Endothelial cell of umbilical vein (primary cell): ENCODE measurements around the gene CFL1. TPM values are rescaled to one million over a fixed set of nuclear protein-coding genes. Genes with fewer than 3 reads are reported as not detected.

Source experiments
- BruUV-seq: library from RNA; stranded (reverse); fragments of 400-500 nt; replicated peaks from 2 replicates; lab custom pipeline; 2021; lab: Mats Ljungman, UMichigan
- CTCF ChIA-PET: fragments of 300-600, 350-600 bp; sonication (Branson Sonifier 250); formaldehyde crosslinking; loops from one replicate; lab custom pipeline; 2021; ENCODE audit warnings: antibody characterized with exemption, inconsistent platforms; lab: Charles Lee
- POLR2A ChIA-PET: fragments of 300-600, 350-600 bp; sonication (Branson Sonifier 250); formaldehyde crosslinking; loops from one replicate; lab custom pipeline; 2021; ENCODE audit warnings: antibody characterized with exemption, inconsistent platforms; lab: Charles Lee
- DNase-seq: peaks from one replicate; pipeline ENCODE4 v3.0.0-alpha.2; 2011; ENCODE audit warnings: low read depth, low spot score
- FAIRE-seq: peaks from 2 replicates; lab custom pipeline; 2011; peaks lifted over from hg19 to GRCh38; lab: Jason Lieb, UNC
- H2AFZ ChIP-seq: 2 replicates; pipeline ENCODE4 v1.6.0; 2012; ENCODE audit warnings: low read depth, low read length, control low read depth, inconsistent platforms
- H3K27ac ChIP-seq: 2 replicates; pipeline ENCODE4 v1.5.1; 2011; ENCODE audit warnings: low read depth, mild to moderate bottlenecking, control low read depth, low read length, moderate library complexity; ENCODE audit not compliant: insufficient read depth
- H3K27me3 ChIP-seq, 2 experiments: 2 replicates each; pipeline versions ENCODE4 v1.6.0 to v1.6.1; 2011; ENCODE audit warnings: low read length in 2 of 2, mixed read lengths in 1 of 2; ENCODE audit not compliant: control insufficient read depth in 2 of 2, insufficient read depth in 2 of 2
- H3K36me3 ChIP-seq, 2 experiments: 2 replicates in 1 of 2; 3 replicates in 1 of 2; pipeline ENCODE4 v1.5.1; 2011; ENCODE audit warnings: low read length in 2 of 2, mild to moderate bottlenecking in 1 of 2, moderate library complexity in 1 of 2; ENCODE audit not compliant: control insufficient read depth in 2 of 2, insufficient read depth in 2 of 2; ENCODE audit errors: extremely low read depth in 1 of 2
- H3K4me1 ChIP-seq: 3 replicates; pipeline ENCODE4 v1.5.1; 2011; ENCODE audit warnings: mild to moderate bottlenecking, low read length; ENCODE audit not compliant: control insufficient read depth, insufficient read depth; ENCODE audit errors: extremely low read depth
- H3K4me2 ChIP-seq: 2 replicates; pipeline ENCODE4 v1.6.1; 2011; ENCODE audit warnings: low read length, control low read depth, mixed read lengths; ENCODE audit not compliant: insufficient read depth
- H3K4me3 ChIP-seq, 3 experiments: fragments of 200-600 bp in 1 of 3; sonication (generic), shearing (Covaris generic) in 1 of 3; replicated peaks in 1 of 3; 2 replicates each; pipeline ENCODE4 v1.5.1; 2011 to 2016; ENCODE audit warnings: control low read depth in 3 of 3, low read length in 3 of 3, mild to moderate bottlenecking in 2 of 3, inconsistent platforms in 1 of 3, low read depth in 1 of 3, moderate library complexity in 1 of 3; ENCODE audit not compliant: insufficient read depth in 1 of 3
- H3K79me2 ChIP-seq: 2 replicates; pipeline ENCODE4 v1.6.0; 2012; ENCODE audit warnings: low read length, inconsistent platforms; ENCODE audit not compliant: control insufficient read depth, insufficient read depth
- H3K9ac ChIP-seq: replicated peaks from 2 replicates; pipeline ENCODE3; 2011; ENCODE audit warnings: low read length, control low read depth; ENCODE audit not compliant: insufficient read depth; ENCODE audit errors: extremely low read depth
- H3K9me1 ChIP-seq: replicated peaks from 3 replicates; pipeline ENCODE4 v1.6.0; 2011; ENCODE audit warnings: mild to moderate bottlenecking, low read length; ENCODE audit not compliant: control insufficient read depth, insufficient read depth; ENCODE audit errors: extremely low read depth
- H3K9me3 ChIP-seq: replicated peaks from 2 replicates; pipeline ENCODE4 v1.5.1; 2012; ENCODE audit warnings: low read length, inconsistent platforms; ENCODE audit not compliant: control insufficient read depth, insufficient read depth
- H4K20me1 ChIP-seq: replicated peaks from 2 replicates; pipeline ENCODE3; 2011; ENCODE audit warnings: mild to moderate bottlenecking, low read length; ENCODE audit not compliant: control insufficient read depth, insufficient read depth; ENCODE audit errors: extremely low read depth
- CTCF ChIP-seq, 2 donors: IDR thresholded peaks; 1 replicate in 1 of 2; 2 replicates in 1 of 2; pipeline ENCODE4 v1.5.1; 2011; ENCODE audit warnings: low read length in 2 of 2, mild to moderate bottlenecking in 2 of 2, moderate library complexity in 2 of 2, control low read depth in 1 of 2, inconsistent platforms in 1 of 2, low read depth in 1 of 2; ENCODE audit not compliant: insufficient read depth in 1 of 2; ENCODE audit errors: extremely low read depth in 1 of 2
- EZH2 ChIP-seq: IDR thresholded peaks from 2 replicates; pipeline ENCODE4 v1.6.1; 2012; ENCODE audit warnings: borderline replicate concordance, low read depth, mild to moderate bottlenecking, moderate library complexity, low read length, inconsistent platforms; ENCODE audit not compliant: severe bottlenecking
- FOS ChIP-seq: IDR thresholded peaks from 2 replicates; pipeline ENCODE4 v1.6.1; 2011; ENCODE audit warnings: mild to moderate bottlenecking, low read length, moderate library complexity, borderline replicate concordance; ENCODE audit not compliant: insufficient read depth
- GATA2 ChIP-seq: IDR thresholded peaks from 2 replicates; pipeline ENCODE4 v1.7.0; 2011; ENCODE audit warnings: low read depth, mild to moderate bottlenecking, moderate library complexity, mixed read lengths, low read length; ENCODE audit not compliant: insufficient read length, insufficient read depth
- JUN ChIP-seq: IDR thresholded peaks from 2 replicates; pipeline ENCODE4 v1.6.1; 2011; ENCODE audit warnings: borderline replicate concordance, low read depth; ENCODE audit not compliant: insufficient read length, insufficient read depth
- MAX ChIP-seq: IDR thresholded peaks from 2 replicates; pipeline ENCODE4 v1.6.1; 2011; ENCODE audit not compliant: insufficient read depth, insufficient read length
- MYC ChIP-seq: IDR thresholded peaks from one replicate; pipeline ENCODE4 v1.6.1; 2011; ENCODE audit warnings: mild to moderate bottlenecking, low read depth, low read length
- POLR2A ChIP-seq: IDR thresholded peaks from 2 replicates; pipeline ENCODE4 v1.6.1; 2012; ENCODE audit warnings: low read depth, mild to moderate bottlenecking, control low read depth, low read length
- POLR2AphosphoS5 ChIP-seq: IDR thresholded peaks from 2 replicates; pipeline ENCODE4 v1.6.1; 2012; ENCODE audit warnings: low read depth, mild to moderate bottlenecking, control low read depth, low read length, moderate library complexity; ENCODE audit not compliant: insufficient read depth
- dilution Hi-C: fragments of 300-500 bp; cut with MboI; formaldehyde crosslinking; loops from one replicate; pipeline ENCODE4 v1.15.0; 2019; ENCODE audit warnings: low sequenced_read_pairs; ENCODE audit not compliant: extremely low pct_ligation_motif_present
- intact Hi-C: fragments of 100-400 bp; cut with micrococcal nuclease; formaldehyde crosslinking; loops from one replicate; pipeline ENCODE4 v1.10.0; 2022
- polyA plus RNA-seq, 4 experiments: library from polyadenylated mRNA; depleted of rRNA in 3 of 4; stranded (reverse) in 3 of 4; unstranded in 1 of 4; fragments of >200 nt; gene quantifications; 2 replicates each; pipeline versions ENCODE4 v1.2.1 to v1.2.3, GENCODE V29; 2011 to 2012; ENCODE audit warnings: missing spikeins in 1 of 4
- total RNA-seq: library from RNA; stranded (reverse); gene quantifications from 2 replicates; pipeline ENCODE4 v1.2.3, GENCODE V29; 2021

Gene CFL1
- total and polyA plus RNA-seq, 2 donors (not counting 3 experiments of a cell fraction or from before 2014, with no cell fraction given), result 1,844 to 2,403 TPM

- Histone ChIP-seq H4K20me1 (peaks cover 9% of the 10 kb centered on the region), H3K4me1 (peaks cover 29% of the 10 kb centered on the region), H3K9ac (peak overlapping the region; percentile 83), H3K9me1 (no peaks in the 10 kb centered on the region), H3K9me3 (no peaks in the 10 kb centered on the region), H3K27me3 (no peaks in the 10 kb centered on the region), H3K36me3 (peaks cover 36 to 44% of the 10 kb centered on the region in 2 experiments), H3K4me2 (peak overlapping the region; percentile 90), H2AFZ (no peak overlapping the region), H3K4me3 (peak overlapping the region in 2 of 3 experiments; percentile 85), H3K27ac (no peak overlapping the region), H3K79me2 (peaks cover 52% of the 10 kb centered on the region)
- no TSS peak for BruUV-seq
- dilution Hi-C loops, result no loop called here
- DNase-seq (no peak), FAIRE-seq (peak; percentile 62)
- TF ChIP-seq JUN, result no peak
- no peak for TF ChIP-seq FOS
- no peak for TF ChIP-seq POLR2AphosphoS5
- TF ChIP-seq GATA2, result no peak
- TF ChIP-seq EZH2, result no peak
- no peak for TF ChIP-seq POLR2A
- TF ChIP-seq CTCF (IDR thresholded peaks at IDR 0.05; ENCODE audit: extremely low read depth in 1 of 2, insufficient read depth in 1 of 2, low read depth in 1 of 2, low read length in 2 of 2), result no peak
- TF ChIP-seq MYC, result no peak
- no peak for TF ChIP-seq MAX
- CTCF ChIA-PET, result no interaction called here
- POLR2A ChIA-PET, result no interaction called here
- intact Hi-C loops, result no loop called here
Measured at GRCh38 chr11:65855927-65856363, 2.0 kb downstream of the CFL1 start.
